Cardiac septum (tissue), 1 donor: ENCODE results near the gene NUDT4B. TPM values are rescaled to one million over a fixed set of nuclear protein-coding genes. Genes with fewer than 3 reads are reported as not detected.
"Not testable (repeated sequence)": the region's sequence is repeated elsewhere in the genome, so short reads cannot be mapped to it uniquely, and the experiment has no call there.

ENCODE experiments used
- DNase-seq: peaks from one replicate; pipeline ENCODE4 v3.0.0-alpha.2; 2020; ENCODE audit warnings: low spot score
- intact Hi-C: fragments of 100-400 bp; cut with DNase I; formaldehyde crosslinking; loops from one replicate; pipeline ENCODE4 v1.14.0; 2022
- total RNA-seq: library from RNA; stranded (reverse); fragmentation: NEBNext Ultra II Directional; extraction: Animal tissue kit (Norgen Biotek cat#: 25700); gene quantifications from one replicate; pipeline ENCODE4 v1.2.1, GENCODE V29; 2021
- donor health status: DM: no; HTN: no; CAD: no.

Gene NUDT4B
- total RNA-seq, 1 donor from 2014 or later: not detected

DNA sequence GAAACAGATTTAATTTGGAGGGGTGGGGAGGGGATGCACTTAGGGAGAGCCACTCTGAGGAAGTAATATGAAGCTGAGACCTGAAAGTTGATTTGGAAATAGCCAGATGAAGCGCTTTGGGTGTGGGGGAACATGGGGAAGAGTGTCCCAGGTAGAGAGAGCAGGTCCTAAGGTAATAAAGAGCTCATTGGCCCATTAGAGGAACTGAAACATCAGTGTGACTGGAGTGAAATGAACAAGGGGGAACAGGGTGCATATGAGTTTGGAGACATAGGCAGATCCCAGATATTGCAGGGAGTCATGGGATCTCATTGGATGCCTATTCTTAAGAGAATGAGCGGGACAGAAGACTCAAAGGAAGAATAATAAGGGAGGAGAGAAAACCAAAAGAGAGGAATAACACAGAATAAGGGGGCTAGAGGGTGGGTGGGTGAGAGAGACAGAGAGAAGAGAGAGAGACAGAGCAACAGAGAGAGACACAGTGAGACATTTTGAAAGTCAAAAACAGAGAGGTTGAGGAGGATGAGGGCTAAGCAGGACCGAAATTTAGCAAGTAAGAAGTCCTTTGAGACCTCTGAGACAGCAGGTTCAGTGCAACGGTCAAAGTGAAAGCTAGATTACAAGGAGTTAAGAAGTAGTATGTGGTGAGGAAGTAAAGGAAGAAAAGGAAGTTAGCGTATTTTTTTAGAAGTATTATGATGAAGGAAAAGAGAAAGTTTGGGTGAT, 14.8 kb upstream of the NUDT4B start:
- intact Hi-C loops, DNase-seq: not testable (repeated sequence)

DNA sequence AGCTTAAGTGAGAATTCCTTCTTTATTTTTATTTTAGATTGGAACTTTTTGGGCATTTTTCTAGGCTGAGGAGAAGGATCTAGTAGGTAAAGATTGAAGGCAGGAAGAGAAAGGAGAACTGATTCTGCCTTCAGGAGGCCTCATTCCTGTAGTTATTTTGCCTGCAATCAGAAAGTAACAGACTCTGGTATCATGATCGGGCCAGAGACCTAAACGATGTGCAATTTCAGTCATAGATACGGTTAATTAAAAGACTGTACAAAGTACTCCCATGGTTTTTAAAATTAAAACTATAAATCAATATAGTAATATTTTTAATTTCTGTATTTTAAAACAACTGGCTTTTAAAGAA, 14.3 kb upstream of the NUDT4B start:
- DNase-seq, intact Hi-C loops: not testable (repeated sequence)

DNA sequence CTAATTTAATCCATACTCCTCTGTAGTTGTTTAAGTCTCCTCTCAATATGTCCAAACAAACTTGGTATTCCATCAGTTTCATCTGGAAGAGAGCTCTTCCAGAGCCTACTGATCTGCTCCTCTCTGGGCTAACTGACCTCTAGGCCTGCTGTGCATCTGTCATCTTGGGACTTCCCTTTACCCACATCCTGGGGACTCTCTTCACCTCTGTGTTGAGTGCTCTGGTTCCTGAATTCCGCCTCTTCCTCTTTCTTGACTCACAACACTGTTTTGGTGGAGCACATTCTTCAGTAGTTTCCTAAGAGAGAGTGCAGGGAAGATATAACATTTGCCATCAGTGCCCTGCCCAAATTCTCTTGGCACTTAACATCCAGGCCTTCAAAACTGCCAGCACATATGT, 13.0 kb upstream of the NUDT4B start:
- DNase-seq, intact Hi-C loops: not testable (repeated sequence)

DNA sequence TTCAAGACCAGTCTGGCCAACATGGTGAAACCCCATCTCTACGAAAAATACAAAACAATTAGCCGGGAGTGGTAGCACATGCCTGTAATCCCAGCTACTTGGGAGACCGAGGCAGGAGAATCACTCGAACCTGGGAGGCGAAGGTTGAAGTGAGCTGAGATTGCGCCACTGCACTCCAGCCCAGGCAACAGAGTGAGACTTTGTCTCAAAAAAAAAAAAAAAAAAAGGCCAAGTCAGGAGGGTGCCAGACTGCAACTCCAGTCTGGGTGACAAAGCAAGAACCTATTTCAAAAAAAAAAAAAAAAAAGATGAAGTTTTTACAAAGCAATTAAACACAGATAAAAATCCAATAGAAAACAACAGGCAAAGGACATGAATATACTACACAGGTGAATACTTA, 9.9 kb upstream of the NUDT4B start:
- intact Hi-C loops, DNase-seq: not testable (repeated sequence)

DNA sequence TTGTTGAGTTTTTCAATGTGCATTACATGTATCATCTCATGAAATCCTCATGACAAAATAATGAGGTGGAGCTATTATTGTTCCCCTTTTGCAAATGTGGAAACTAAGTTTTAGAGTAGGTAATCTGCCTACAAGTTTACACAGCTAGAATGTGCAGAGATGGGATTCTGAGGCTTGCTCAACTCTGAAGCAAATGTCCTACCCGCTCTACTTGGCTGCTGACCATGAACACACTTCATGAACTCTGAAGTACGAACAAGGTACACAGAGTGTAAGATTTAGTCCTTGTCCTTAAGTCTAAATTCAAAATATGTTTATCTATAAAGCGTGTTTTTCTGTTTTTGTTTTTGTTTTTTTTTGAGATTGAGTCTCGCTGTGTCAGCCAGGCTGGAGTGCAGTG, 5.4 kb upstream of the NUDT4B start:
- DNase-seq, intact Hi-C loops: not testable (repeated sequence)

DNA sequence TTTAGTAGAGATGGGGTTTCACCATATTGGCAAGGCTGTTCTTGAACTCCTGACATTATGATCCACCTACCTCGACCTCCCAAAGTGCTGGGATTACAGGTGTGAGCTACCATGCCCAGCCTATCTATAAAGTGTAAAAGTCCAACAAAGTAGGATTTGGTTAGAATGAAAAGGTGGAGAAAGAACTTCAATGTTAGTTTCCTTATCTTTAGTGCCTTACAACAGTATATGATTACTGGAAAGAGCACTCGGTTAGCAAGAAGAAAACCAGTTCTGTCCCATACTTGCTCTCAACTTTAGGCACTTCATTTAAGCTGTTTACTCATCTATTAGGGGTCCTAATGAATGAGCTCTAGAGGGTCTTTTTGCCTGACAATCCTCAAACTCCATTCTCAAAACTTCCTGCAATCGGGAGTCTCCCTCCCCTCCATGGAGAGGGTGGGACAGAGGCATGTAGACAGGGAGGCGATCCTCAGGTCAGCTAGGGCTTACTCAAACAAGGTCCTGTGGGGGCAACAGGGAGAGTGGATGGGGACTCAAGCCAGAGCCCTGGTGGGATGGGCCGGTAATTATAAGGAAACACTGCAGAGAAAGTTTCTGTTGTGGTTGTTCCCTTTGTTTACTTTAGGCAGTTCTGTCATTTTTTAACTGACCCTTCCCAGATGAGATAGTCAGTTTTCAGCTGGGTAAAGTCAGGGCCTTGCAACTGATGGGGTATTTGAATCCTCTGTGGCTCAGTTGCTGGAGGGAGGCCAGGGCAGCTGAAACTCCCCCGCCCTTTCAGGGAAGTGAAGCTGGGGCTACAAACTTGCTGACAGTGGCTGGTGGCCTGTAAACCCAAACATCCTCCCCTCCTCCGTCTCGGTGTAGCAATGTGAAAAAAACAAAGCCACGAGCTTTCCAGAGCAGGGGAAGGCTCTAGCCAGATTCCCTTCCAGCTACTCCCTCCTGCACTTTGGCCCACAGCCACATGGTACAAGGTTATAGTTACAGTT, 4.6 kb upstream of the NUDT4B start:
- DNase-seq, intact Hi-C loops: not testable (repeated sequence)

DNA sequence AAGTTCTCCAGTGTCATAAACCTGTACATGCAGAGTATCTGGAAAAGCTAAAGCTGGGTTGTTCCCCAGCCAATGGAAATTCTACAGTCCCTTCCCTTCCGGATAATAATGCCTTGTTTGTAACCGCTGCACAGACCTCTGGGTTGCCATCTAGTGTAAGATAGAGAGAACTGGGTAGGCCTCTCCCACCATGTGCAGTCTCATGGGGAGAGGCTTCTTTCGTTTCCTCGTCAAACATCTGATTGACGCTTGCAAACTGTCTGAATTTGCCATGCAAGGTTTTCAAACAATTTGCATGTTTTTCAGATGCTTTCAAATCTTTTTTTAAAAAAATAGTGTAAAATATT, 734 bp downstream of the NUDT4B start:
- DNase-seq, intact Hi-C loops: not testable (repeated sequence)

DNA sequence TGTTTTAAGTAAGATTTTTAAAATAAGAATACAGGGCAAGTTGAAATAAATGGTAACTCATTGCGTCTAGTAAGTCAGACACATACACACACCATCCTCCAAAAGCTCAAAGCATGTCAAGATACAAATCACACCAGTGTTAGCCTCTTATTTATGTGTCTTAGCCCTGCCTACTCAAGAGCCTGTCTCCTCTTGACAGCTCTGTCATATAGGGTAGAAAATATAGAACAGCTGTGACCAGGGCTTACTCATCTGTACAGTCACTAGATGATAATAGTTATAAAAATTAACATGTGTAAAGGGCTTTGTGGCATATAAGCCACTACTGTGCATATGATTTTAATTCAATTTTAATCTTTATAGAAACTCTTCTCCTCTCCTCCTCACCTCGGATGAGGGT, 7.7 kb downstream of the NUDT4B start:
- intact Hi-C loops: not testable (repeated sequence)

DNA sequence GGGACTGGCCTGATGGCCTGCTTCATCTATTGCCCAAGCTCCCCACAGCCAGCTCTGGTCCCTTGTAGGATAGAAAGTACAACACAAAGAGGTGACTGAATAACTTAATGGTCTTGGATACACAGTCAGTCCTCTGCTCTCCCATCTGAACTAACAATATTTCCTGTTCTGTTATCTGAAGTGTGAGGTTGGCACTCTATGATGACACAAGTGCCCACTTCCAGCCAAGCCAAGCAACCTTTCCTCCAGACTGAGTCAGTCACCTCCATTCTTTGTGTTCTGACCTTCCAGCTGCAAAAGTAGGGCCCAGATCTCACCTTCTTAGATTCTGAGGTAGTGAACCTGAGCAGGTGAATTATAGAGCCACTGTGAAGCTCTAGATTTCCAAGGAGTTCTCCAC, 8.9 kb downstream of the NUDT4B start:
- intact Hi-C loops, DNase-seq: not testable (repeated sequence)

More for the DNA sequence above, 7.7 kb downstream of the NUDT4B start:
- DNase-seq: not testable (repeated sequence)

DNA sequence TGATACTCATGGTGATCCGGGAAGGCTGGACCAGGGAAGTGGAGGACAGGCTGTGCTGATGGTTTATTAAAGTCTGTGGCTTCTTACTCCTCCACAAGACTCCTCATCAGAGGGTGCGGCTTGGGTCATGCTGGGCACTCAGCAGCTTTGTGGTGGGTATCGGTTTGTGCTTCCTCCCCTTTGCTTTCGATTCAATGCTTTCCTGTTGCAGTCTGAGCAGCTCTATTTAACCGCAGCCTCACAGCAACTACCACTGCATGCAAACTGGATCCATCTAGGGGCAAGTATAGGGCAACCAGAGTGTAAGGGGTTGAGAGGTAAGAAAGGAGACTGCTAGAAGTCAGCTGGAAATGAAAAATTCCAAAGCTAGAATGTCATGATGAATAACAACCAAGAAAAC, 9.8 kb downstream of the NUDT4B start:
- intact Hi-C loops, DNase-seq: not testable (repeated sequence)

DNA sequence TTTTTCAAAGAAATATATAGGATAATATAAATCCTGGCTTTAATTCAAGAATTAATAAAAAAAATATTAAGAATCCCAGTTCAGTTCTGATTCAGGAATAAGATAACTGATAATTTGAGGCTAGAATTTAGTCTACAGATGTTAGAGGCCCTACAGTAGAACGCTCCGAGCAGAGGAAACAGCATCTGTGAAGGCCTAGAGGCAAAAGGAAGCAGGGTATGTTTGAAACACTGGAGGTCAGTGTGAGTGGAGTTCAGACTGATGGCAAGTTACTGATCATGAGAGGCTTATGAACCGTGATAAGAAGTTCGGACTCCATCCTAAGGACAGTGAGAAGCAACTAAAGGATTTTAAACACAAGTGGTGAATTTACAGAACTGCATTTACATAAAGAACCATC, 10.4 kb downstream of the NUDT4B start:
- DNase-seq, intact Hi-C loops: not testable (repeated sequence)

DNA sequence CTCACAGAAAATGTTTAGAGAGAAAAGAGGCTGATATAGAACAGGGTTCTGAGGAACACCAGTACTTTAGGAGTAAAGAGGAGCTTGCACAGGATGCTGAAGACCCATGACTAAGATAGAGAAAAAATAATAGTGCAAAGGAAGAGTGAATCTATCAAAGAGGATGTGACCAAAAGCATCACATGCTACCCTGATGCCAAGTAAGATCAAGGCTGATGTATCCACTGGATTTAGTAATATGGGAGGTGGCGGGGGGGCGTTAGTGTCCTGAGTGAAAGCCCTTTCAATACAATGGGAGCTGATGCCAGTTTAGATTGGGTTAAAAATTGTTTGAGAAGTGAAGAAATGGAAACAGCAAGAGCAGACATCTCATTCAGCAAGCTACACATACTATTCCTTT, 11.2 kb downstream of the NUDT4B start:
- DNase-seq, intact Hi-C loops: not testable (repeated sequence)

DNA sequence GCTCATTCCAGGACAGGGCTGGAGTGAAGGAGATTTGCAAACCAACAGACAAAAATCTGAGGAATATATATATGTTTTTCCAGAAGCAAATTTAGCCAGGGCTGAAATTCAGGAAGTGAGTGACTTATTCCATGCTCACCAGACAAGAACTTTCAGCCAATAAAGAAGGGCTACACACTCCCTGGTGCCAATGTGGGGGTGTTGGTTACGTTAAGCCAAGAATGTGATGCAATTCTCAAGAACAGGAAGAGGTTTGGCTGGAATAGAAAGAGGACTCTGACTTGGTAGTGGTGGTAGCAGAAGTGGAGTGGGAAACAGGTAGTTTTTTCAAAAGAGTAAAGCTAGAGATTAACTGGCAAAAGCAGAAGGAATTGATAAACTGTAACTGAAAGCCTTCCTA, 11.6 kb downstream of the NUDT4B start:
- intact Hi-C loops, DNase-seq: not testable (repeated sequence)

DNA sequence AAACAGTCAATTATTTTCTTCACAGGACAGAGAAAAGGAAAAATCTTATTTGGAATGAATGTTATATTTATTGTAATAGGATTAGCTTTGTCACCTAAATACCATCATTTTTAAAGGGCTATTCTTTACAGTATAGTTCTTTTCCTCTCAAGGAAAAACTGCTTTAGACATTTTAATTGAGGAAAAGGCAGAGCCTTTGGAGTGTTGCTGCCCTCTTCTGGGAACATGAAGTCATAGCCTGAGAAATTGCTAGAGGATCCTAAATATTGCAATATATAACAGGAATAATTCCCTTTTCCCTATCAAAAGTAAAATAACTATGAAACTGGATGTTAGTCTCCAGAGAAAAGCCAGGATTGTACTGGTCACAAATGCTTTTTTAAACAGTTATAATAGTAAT, 12.8 kb downstream of the NUDT4B start:
- intact Hi-C loops, DNase-seq: not testable (repeated sequence)

DNA sequence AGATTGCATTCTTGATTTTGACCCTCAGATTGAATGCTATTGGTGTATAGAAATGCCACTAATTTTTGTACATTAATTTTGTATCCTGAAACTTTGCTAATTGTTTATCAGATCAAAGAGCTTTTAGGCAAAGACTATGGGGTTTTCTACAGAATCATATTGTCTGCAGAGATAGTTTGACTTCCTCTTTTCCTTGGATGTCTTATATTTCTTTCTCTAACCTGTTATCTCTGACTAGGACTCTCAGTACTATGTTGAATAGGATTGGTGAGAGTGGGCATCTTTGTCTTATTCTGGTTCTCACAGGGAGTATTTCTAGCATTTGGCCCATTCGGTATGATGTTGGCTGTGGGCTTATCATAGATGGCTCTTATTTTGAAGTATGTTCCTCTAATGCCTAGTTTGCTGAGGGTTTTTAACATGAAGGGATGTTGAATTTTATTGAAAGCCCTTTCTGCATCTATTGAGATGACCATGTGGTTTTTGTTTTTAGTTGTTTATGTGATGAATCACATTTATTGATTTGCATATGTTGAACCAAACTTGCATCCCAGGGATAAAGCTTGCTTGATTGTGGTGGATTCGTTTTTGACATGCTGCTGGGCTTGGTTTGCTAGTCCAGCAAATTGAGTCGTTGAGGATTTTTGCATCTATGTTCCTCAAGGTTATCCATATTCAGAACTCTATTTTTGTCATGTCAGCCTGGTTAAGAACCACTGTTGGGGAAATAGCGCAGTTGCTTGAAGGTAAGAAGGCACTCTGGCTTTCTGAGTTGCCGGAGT, 16.9 kb downstream of the NUDT4B start:
- DNase-seq, intact Hi-C loops: not testable (repeated sequence)

DNA sequence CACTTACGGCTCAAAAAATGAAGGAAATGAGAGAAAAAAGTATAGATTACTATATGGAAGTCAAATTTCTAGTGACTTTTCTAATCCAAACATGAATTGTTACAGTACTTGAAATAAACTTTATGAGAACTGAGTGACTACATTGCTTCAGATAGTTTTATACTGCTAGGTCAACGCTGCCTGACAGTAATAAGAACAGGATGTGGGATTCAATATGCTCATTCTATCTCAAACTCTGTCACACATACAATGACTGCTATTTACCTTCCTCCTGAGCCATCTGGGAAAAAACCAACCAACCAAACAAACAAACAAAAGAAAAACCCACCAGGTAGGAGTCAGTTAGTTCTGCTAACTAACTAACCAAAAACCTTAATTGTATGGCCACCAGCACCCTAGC, 20.0 kb downstream of the NUDT4B start:
- intact Hi-C loops, DNase-seq: not testable (repeated sequence)

DNA sequence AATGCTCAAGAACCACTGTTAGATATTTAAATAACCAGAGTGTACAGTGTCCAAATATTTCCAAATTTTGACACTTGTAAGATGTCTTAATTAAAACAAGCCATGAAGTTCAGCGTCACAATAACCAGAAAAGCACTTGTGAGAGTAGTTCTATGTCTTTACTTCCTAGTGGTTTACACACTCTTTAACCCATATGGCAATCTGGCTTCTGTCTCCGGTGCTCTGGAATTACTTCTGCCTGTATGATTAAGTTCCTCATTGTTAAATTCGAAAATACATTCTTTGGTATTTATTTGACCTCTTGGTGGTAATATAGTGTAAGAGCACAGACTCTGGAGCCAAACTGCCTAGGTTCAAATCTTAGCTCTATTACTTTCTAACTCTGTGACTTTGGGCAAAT, 20.9 kb downstream of the NUDT4B start:
- DNase-seq, intact Hi-C loops: not testable (repeated sequence)

DNA sequence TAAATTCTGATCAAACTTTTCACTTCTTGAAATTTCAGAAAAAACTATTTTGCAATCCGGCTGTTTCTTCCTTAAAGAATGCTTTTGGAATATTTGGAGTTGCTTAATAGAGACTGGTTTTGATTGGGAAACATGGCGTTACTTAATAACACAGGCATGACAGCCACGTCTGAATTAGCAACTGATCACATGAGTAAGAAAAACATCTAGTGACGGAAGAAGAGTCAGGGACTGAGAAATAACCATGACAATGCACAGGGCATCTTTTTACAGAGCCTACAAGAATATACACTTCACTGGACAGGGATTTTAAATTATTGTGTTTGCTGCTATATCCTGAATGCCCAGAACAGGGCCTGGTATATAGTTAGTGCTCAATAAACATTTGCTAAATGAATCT, 25.1 kb downstream of the NUDT4B start:
- DNase-seq, intact Hi-C loops: not testable (repeated sequence)

DNA sequence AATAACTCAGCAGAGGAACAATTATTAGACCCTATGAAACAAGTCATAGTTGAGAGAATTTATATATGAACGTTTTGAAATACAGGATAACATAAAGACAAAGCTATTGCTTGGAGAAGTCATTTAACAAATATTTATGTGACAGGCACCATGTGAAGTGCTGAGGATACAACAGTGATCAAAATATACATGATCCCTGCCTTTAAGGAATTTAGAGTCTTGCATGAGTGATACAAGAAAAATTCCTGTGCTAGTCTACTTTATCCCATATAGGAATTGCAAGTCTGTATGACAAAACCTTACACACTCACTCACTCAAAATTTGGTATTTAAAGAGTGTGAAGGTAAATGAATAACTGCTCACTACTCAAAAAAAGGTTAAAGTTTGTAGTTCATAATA, 25.5 kb downstream of the NUDT4B start:
- DNase-seq, intact Hi-C loops: not testable (repeated sequence)

DNA sequence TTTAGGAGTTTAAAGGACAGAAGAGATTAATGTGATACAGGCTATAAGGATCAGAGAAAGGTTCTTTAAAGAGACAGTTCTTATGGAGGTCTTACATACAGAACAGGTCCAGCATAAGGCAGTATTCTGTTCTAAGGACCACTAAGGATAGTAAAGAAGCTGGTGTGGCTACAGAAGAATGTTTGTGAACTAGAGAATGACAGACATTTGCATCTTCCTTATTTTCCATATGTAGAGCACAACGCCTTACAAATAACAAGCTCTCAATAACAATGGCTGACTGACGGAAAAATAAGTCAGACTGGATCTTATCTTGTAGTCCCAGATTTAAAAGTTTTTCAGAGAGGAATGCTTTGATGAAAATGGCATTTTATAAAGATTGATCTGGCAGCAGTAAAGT, 26.7 kb downstream of the NUDT4B start:
- DNase-seq, intact Hi-C loops: not testable (repeated sequence)
